CD4-positive, alpha-beta memory T cell (primary cell): ENCODE measurements around the gene MYPN. TPM values are rescaled to one million over a fixed set of nuclear protein-coding genes. Genes with fewer than 3 reads are reported as not detected.

ENCODE experiments used
- CTCF ChIA-PET: fragments of 350-600 bp; sonication (Branson Sonifier 250); formaldehyde crosslinking; loops from one replicate; lab custom pipeline; 2021; ENCODE audit warnings: inconsistent platforms; ENCODE audit not compliant: partially characterized antibody; lab: Charles Lee
- POLR2A ChIA-PET: fragments of 350-600 bp; sonication (Branson Sonifier 250); formaldehyde crosslinking; loops from one replicate; lab custom pipeline; 2021; ENCODE audit not compliant: partially characterized antibody; lab: Charles Lee
- DNase-seq, 5 donors: peaks; one replicate each; pipeline versions ENCODE4 v3.0.0 to v3.0.0-alpha.2; 2020 to 2022; ENCODE audit warnings: mixed read lengths in 1 of 5
- H3K27ac ChIP-seq: one replicate; pipeline ENCODE4 v1.7.0; 2013; ENCODE audit warnings: low read depth, low read length
- H3K27me3 ChIP-seq: 2 replicates; pipeline ENCODE4 v1.7.0; 2013; ENCODE audit warnings: mild to moderate bottlenecking, low read length, moderate library complexity; ENCODE audit not compliant: insufficient read depth
- H3K36me3 ChIP-seq: 2 replicates; pipeline ENCODE4 v1.7.0; 2013; ENCODE audit warnings: mild to moderate bottlenecking, low read length, moderate library complexity; ENCODE audit not compliant: insufficient read depth
- H3K4me1 ChIP-seq: 2 replicates; pipeline ENCODE4 v1.7.0; 2013; ENCODE audit warnings: mild to moderate bottlenecking, low read length, moderate library complexity; ENCODE audit not compliant: insufficient read depth
- H3K4me3 ChIP-seq, 2 donors: one replicate each; pipeline ENCODE4 v1.7.0; 2013; ENCODE audit warnings: low read length in 2 of 2, mild to moderate bottlenecking in 1 of 2
- H3K9me3 ChIP-seq, 2 donors: one replicate each; pipeline ENCODE4 v1.7.0; 2013; ENCODE audit warnings: low read length in 2 of 2, control low read depth in 1 of 2; ENCODE audit not compliant: control insufficient read depth in 1 of 2
- H3K27ac Mint-ChIP-seq, 7 donors: one replicate each; pipeline ENCODE4 v1.8.0; 2020 to 2021; ENCODE audit warnings: mixed read lengths in 7 of 7, mild to moderate bottlenecking in 6 of 7, inconsistent platforms in 3 of 7, moderate library complexity in 3 of 7
- H3K27me3 Mint-ChIP-seq, 2 donors: one replicate each; pipeline ENCODE4 v1.8.0; 2020 to 2021; ENCODE audit warnings: mixed read lengths in 2 of 2
- H3K36me3 Mint-ChIP-seq, 2 donors: one replicate each; pipeline ENCODE4 v1.8.0; 2020 to 2021; ENCODE audit warnings: mixed read lengths in 2 of 2, inconsistent platforms in 1 of 2, mild to moderate bottlenecking in 1 of 2
- H3K4me1 Mint-ChIP-seq, 4 donors: one replicate each; pipeline ENCODE4 v1.8.0; 2020 to 2021; ENCODE audit warnings: mixed read lengths in 4 of 4, mild to moderate bottlenecking in 1 of 4
- H3K4me3 Mint-ChIP-seq, 8 donors: one replicate each; pipeline ENCODE4 v1.8.0; 2020 to 2021; ENCODE audit warnings: mixed read lengths in 8 of 8, mild to moderate bottlenecking in 7 of 8, moderate library complexity in 6 of 8, inconsistent platforms in 3 of 8
- H3K9me3 Mint-ChIP-seq, 8 donors: one replicate each; pipeline ENCODE4 v1.8.0; 2020 to 2021; ENCODE audit warnings: mixed read lengths in 8 of 8, mild to moderate bottlenecking in 5 of 8, inconsistent platforms in 3 of 8, moderate library complexity in 1 of 8
- intact Hi-C: fragments of 100-400 bp; cut with micrococcal nuclease; formaldehyde crosslinking; loops from one replicate; pipeline ENCODE4 v1.15.1; 2023
- polyA plus RNA-seq, 2 donors: library from polyadenylated mRNA; unstranded; fragments of 300-500 nt; fragmentation: Illumina TruSeq; gene quantifications; one replicate each; pipeline ENCODE4 v1.2.3, GENCODE V29; 2021
- total RNA-seq, 2 experiments: library from RNA; stranded (reverse); gene quantifications; one replicate each; pipeline ENCODE4 v1.2.3, GENCODE V29; 2021

MYPN gene
- total and polyA plus RNA-seq, 4 experiments from 2014 or later: not detected

DNA sequence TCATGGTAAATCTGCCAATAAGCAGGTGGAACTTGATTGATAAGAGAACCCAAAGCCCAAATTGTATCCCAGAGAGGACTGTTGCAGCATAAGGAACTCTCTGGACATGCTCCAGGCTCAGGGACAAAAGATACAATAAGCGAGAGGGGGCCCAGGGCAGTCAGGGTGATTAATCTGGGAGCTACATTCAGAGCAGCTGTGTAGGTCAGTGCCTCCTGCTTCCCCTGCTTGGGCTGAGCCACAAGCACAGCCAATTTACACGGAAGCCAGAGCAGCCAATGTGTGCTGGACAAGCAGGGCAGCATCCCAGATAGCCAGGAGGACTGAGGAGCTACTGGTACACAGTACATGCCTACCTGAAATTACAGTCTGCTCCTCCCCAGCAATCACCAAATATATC lies 24.2 kb downstream of the MYPN start:
- DNase-seq: no peak
- CTCF ChIA-PET: no interaction called here
- intact Hi-C loops: no loop called here
- H3K36me3 ChIP-seq: no peaks in the 10 kb centered on the region
- POLR2A ChIA-PET: no interaction called here
- Mint-ChIP-seq H3K9me3 (no peaks in the 10 kb centered on the region), H3K4me1 (no peaks in the 10 kb centered on the region), H3K27me3 (peaks cover 0 to 3% of the 10 kb centered on the region in 2 donors), H3K27ac (no peak overlapping the region), H3K4me3 (no peak overlapping the region), H3K36me3 (no peaks in the 10 kb centered on the region)
- H3K27ac ChIP-seq: no peak overlapping the region
- no peaks in the 10 kb centered on the region for H3K4me1 ChIP-seq
- no peaks in the 10 kb centered on the region for H3K9me3 ChIP-seq
- no peak overlapping the region for H3K4me3 ChIP-seq
- H3K27me3 ChIP-seq: no peaks in the 10 kb centered on the region

DNA sequence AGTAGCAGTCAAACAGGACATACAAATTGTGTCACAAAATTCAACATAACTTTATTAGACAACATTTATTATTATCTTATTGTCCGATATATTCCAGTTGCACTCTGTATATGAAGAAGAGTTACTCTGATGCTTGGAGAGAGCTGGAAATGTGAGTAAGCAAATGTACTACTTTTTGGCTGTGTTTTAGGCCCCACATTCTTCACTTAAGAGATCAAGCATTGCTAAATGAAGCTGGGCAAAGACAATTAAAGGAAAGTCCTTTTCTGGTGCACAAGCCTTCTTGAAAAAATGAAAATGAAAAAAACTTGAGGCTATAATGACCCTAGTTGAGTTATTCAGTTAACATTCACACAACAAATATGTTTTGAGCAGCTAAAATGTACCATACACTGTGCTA lies 26.1 kb downstream of the MYPN start:
- Histone ChIP-seq H3K27ac (no peak overlapping the region), H3K9me3 (no peaks in the 10 kb centered on the region), H3K36me3 (no peaks in the 10 kb centered on the region), H3K4me1 (no peaks in the 10 kb centered on the region), H3K27me3 (no peaks in the 10 kb centered on the region), H3K4me3 (no peak overlapping the region)
- peaks cover 0 to 2% (median 0%) of the 10 kb centered on the region in 8 donors for H3K9me3 Mint-ChIP-seq
- peaks cover 0 to 6% of the 10 kb centered on the region in 2 donors for H3K27me3 Mint-ChIP-seq
- CTCF ChIA-PET: no interaction called here
- H3K36me3 Mint-ChIP-seq: no peaks in the 10 kb centered on the region
- no peak for DNase-seq
- no peaks in the 10 kb centered on the region for H3K4me1 Mint-ChIP-seq
- no peak overlapping the region for H3K27ac Mint-ChIP-seq
- no peak overlapping the region for H3K4me3 Mint-ChIP-seq
- intact Hi-C loops: no loop called here
- POLR2A ChIA-PET: no interaction called here

DNA sequence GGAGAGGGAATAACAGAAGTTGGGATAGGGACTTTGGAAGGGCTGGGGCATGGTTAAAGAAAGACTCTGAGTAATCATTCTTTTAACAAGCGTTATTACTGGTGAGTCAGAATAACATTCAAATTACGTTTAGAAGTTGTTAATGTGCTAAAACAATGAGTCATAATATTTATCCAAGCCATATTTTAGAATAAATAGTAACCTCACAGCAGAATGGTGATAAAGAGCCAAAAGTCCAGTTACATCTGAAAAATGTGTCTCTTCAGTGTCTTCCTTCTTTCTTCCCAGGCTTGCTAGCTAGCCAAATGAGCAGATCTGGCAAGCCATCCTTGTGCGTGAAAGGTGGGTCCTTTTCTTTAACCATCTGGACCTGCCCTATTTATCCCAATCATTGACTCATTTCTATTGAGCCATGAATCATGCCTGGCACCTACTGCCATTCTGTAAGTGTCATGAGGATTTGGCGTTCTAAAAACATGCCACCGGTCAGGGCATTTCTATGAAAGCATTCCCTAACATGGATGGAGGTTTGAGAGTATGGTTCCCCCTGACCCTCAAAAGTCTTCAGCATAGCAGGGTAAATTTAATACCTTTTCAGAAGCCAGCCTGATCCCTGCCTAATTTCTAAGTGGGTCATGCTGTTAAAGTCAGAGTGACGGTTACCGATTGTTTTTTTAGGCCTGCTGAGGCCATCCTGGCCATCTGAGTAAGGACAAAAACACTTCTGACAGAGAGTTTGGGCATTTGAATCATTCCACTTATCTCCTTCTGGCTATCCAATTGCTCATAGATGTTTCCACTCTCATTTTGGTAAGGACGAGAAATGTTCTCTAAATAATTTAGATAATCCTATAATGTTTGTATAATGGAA lies 26.9 kb downstream of the MYPN start:
- H3K4me1 ChIP-seq: no peaks in the 10 kb centered on the region
- H3K36me3 ChIP-seq: no peaks in the 10 kb centered on the region
- no peak overlapping the region for H3K27ac ChIP-seq
- Mint-ChIP-seq H3K4me3 (no peak overlapping the region), H3K9me3 (peaks cover 0 to 2% (median 0%) of the 10 kb centered on the region in 8 donors), H3K4me1 (no peaks in the 10 kb centered on the region), H3K36me3 (no peaks in the 10 kb centered on the region), H3K27ac (no peak overlapping the region), H3K27me3 (peaks cover 0 to 8% of the 10 kb centered on the region in 2 donors)
- ChIA-PET CTCF (no interaction called here), POLR2A (no interaction called here)
- H3K27me3 ChIP-seq: no peaks in the 10 kb centered on the region
- H3K9me3 ChIP-seq: no peaks in the 10 kb centered on the region
- DNase-seq: no peak
- no peak overlapping the region for H3K4me3 ChIP-seq
- intact Hi-C loops: no loop called here

DNA sequence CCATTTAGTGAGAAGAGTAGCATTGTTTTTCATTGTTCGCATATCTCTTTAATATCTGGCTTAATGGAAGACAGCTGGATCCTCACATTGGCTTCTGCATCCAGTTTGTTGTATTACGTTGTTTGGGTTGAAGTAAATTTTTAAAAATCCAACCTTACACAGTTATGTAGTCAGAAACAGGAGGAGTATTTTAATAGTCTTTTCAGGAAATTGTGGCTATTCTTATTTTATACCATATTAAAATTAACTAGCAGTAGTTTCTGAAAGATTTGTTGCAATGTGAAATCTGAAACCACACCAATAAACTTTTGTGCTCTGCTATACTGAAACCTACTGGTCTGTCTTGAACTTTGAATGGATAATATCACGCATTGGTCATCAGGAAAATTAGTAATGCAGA lies 27.9 kb downstream of the MYPN start:
- H3K36me3 Mint-ChIP-seq: no peaks in the 10 kb centered on the region
- intact Hi-C loops: no loop called here
- Histone ChIP-seq H3K4me1 (no peaks in the 10 kb centered on the region), H3K4me3 (no peak overlapping the region), H3K27me3 (no peaks in the 10 kb centered on the region), H3K27ac (no peak overlapping the region), H3K36me3 (no peaks in the 10 kb centered on the region), H3K9me3 (no peaks in the 10 kb centered on the region)
- H3K4me3 Mint-ChIP-seq: no peak overlapping the region
- CTCF ChIA-PET: no interaction called here
- no peaks in the 10 kb centered on the region for H3K4me1 Mint-ChIP-seq
- peaks cover 0 to 2% (median 0%) of the 10 kb centered on the region in 8 donors for H3K9me3 Mint-ChIP-seq
- DNase-seq: no peak
- H3K27me3 Mint-ChIP-seq: peaks cover 4 to 10% of the 10 kb centered on the region in 2 donors
- no peak overlapping the region for H3K27ac Mint-ChIP-seq
- POLR2A ChIA-PET: no interaction called here

DNA sequence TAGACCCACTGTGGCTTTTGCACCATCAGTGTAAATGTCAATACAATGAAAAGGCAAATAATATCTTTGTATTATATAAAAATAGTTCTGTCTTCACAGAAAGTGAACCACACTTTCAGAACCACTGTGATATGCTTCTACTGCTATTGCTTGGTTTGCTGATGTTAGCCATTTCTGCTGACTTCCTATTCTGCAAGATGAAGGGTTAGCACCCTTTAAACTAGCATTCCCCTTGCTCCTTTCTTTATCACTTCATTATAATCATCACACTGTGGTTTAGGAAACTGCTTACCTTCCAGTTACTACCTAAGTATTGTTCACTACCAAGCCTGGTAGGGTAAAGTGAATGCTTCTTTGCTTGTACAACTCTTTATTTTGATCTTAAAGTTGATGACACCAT lies 29.2 kb downstream of the MYPN start:
- Mint-ChIP-seq H3K9me3 (peaks cover 0 to 2% (median 0%) of the 10 kb centered on the region in 8 donors), H3K27ac (no peak overlapping the region), H3K4me3 (no peak overlapping the region), H3K36me3 (no peaks in the 10 kb centered on the region), H3K4me1 (no peaks in the 10 kb centered on the region), H3K27me3 (peaks cover 4 to 7% of the 10 kb centered on the region in 2 donors)
- no peak overlapping the region for H3K27ac ChIP-seq
- no peaks in the 10 kb centered on the region for H3K4me1 ChIP-seq
- no peaks in the 10 kb centered on the region for H3K9me3 ChIP-seq
- H3K4me3 ChIP-seq: no peak overlapping the region
- CTCF ChIA-PET: no interaction called here
- no peak for DNase-seq
- intact Hi-C loops: no loop called here
- H3K27me3 ChIP-seq: no peaks in the 10 kb centered on the region
- POLR2A ChIA-PET: no interaction called here
- no peaks in the 10 kb centered on the region for H3K36me3 ChIP-seq

DNA sequence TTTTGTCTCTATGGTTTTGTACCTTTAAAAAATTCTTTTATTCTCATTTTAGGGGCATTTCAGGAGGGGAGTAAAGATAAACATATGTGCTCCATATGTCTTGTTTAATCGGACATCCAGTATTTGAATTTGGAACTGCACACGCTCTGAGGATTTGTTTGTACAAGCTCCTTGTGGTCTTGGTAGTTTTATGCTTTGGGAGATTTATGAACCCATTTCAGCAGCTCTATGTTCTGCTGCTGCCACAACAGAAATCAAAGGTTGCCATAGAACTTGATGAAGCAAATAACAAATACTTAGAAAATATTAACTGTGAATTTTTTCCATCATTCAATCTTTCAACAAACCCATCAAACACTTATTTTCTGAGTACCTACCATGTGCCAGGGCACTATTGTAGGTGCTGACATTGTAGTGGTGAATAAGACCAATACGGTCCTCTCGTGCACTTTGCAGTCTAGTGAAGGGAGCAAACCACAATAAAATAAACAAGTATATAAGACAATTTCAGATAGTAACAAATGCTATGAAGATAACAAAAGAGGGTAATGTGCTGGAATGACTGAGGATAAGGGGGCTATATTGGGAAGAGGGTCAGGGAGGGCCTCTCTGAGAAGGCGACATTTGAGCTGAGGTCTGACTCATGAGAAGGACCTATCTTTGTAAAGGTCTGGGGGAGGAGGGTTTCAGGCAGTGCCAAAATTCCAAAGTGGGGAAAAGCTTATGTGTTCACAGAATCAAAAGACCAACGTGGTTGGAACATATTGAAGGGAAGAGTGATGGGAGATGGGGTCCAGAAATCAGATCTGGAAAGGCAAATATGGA lies 30.4 kb downstream of the MYPN start:
- no peaks in the 10 kb centered on the region for H3K4me1 Mint-ChIP-seq
- H3K4me1 ChIP-seq: no peaks in the 10 kb centered on the region
- no peak overlapping the region for H3K27ac ChIP-seq
- H3K27ac Mint-ChIP-seq: no peak overlapping the region
- intact Hi-C loops: no loop called here
- no peaks in the 10 kb centered on the region for H3K36me3 ChIP-seq
- H3K27me3 Mint-ChIP-seq: peaks cover 4 to 7% of the 10 kb centered on the region in 2 donors
- POLR2A ChIA-PET: no interaction called here
- no peaks in the 10 kb centered on the region for H3K9me3 ChIP-seq
- no peak overlapping the region for H3K4me3 Mint-ChIP-seq
- CTCF ChIA-PET: no interaction called here
- no peak overlapping the region for H3K4me3 ChIP-seq
- no peak for DNase-seq
- peaks cover 0 to 2% (median 0%) of the 10 kb centered on the region in 8 donors for H3K9me3 Mint-ChIP-seq
- H3K27me3 ChIP-seq: no peaks in the 10 kb centered on the region
- no peaks in the 10 kb centered on the region for H3K36me3 Mint-ChIP-seq

DNA sequence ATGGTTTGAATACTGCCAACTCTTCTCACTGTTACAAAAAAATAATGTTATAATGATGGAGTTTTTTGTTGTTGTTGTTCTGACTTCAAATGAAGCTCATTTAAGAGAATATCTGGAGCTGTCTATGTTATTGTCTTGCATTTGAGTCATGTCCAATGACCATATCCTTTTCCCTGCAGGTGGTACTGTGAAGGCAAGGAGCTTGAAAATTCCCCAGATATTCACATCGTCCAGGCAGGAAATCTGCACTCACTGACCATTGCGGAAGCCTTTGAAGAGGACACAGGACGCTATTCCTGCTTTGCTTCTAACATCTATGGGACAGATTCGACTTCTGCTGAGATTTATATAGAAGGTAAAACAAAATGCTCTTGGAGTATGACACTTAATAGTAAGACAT lies 33.5 kb downstream of the MYPN start:
- DNase-seq: no peak
- Mint-ChIP-seq H3K4me3 (no peak overlapping the region), H3K27ac (no peak overlapping the region), H3K9me3 (peaks cover 0 to 4% (median 0%) of the 10 kb centered on the region in 8 donors), H3K4me1 (no peaks in the 10 kb centered on the region), H3K36me3 (no peaks in the 10 kb centered on the region), H3K27me3 (peaks cover 6 to 8% of the 10 kb centered on the region in 2 donors)
- Histone ChIP-seq H3K36me3 (no peaks in the 10 kb centered on the region), H3K27ac (no peak overlapping the region), H3K27me3 (no peaks in the 10 kb centered on the region), H3K9me3 (no peaks in the 10 kb centered on the region), H3K4me3 (no peak overlapping the region), H3K4me1 (no peaks in the 10 kb centered on the region)
- ChIA-PET CTCF (interaction anchor here (1.3 kb wide), 1 partner anchor 16 kb away, joined by 3 read pairs; no protein-coding TSS in a partner anchor), POLR2A (no interaction called here)
- intact Hi-C loops: no loop called here
